GM12875 (cell line): ENCODE measurements around the gene ATP6V1F.

Source experiments
- H3K4me3 ChIP-seq: one replicate; pipeline ENCODE4 v1.5.1; 2011; ENCODE audit warnings: low read depth, low read length, control low read depth
- TF ChIP-seq, protein P1 (sequence below): IDR thresholded peaks from 2 replicates; pipeline ENCODE4 v1.5.1; 2011; ENCODE audit warnings: low read depth, mild to moderate bottlenecking, control low read depth, inconsistent platforms, low read length, moderate library complexity, borderline replicate concordance; ENCODE audit not compliant: insufficient read depth

ATP6V1F gene

DNA sequence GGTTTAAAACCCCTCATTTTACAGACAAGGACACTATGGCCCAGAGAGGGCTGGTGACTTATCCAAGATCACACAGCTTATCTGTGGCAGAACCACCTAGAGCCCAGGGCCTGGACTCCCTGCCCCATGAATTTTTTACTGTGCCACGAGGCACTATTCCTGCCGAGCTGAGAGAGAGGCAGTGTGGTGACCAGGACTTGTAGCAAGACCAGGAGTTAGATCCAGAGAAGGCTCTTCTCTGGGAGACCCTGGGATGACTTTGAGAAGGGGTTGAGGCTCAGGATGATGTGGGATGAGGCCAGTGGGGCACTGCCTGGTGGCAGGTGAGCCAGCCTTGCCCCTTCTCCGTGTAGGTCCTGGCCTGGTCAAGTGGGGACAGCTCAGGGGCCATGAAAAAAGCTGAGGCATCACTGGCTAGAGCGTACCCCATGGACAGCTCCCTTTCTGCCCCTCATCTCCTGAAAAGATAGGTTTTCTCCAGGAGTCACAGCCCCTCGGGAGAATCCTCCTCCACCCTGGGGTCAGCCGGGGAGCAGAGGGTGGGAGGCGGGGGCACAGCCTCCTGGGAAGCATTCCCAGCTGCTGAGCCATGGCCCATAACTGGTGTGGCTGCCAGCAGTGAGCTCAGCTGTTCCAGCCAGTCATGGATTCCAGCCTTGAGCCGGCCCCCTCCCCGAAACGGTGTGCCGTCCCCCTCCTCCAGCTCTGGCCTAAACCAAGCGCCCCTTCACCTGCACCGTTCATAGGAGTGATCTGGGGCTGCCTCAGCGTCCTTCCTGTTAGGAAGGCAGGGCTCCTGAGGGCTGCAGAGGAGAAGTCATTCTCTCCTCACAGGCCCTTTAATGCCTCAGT lies 26.6 kb upstream of the ATP6V1F start:
- H3K4me3 ChIP-seq, result no peak overlapping the region
- TF ChIP-seq, protein P1, sequence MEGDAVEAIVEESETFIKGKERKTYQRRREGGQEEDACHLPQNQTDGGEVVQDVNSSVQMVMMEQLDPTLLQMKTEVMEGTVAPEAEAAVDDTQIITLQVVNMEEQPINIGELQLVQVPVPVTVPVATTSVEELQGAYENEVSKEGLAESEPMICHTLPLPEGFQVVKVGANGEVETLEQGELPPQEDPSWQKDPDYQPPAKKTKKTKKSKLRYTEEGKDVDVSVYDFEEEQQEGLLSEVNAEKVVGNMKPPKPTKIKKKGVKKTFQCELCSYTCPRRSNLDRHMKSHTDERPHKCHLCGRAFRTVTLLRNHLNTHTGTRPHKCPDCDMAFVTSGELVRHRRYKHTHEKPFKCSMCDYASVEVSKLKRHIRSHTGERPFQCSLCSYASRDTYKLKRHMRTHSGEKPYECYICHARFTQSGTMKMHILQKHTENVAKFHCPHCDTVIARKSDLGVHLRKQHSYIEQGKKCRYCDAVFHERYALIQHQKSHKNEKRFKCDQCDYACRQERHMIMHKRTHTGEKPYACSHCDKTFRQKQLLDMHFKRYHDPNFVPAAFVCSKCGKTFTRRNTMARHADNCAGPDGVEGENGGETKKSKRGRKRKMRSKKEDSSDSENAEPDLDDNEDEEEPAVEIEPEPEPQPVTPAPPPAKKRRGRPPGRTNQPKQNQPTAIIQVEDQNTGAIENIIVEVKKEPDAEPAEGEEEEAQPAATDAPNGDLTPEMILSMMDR, result no peak

DNA sequence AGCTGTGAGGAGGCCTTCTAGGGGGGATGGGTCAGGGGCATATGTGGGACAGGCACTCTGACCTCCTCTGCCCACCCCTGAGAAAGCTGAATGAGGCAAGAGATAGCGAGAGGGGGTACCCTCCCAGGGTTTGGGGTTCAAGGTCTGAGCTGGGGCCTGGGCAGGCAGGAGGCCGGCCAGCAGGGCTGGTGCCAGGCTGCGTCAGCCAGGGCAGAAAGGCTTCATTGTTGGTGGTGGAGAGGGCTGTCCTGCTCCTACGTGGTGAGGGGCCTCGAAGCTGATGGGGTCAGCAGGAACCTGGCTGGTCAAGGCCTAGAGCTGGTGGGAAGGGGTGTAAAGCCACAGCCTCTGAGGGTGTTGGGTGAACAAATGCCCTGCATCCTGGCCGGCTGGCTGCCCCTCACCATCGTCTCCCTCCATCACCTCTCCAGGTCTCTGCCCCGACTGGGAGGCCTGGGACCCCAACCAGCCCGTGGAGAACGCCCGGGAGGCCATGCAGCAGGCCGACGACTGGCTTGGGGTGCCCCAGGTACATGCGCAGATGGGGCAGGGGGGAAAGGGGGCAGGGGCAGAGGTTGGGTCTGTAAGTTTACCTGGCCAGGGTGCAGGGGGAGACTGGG lies 25.8 kb upstream of the ATP6V1F start:
- TF ChIP-seq, protein P1, result no peak
- no peak overlapping the region for H3K4me3 ChIP-seq

DNA sequence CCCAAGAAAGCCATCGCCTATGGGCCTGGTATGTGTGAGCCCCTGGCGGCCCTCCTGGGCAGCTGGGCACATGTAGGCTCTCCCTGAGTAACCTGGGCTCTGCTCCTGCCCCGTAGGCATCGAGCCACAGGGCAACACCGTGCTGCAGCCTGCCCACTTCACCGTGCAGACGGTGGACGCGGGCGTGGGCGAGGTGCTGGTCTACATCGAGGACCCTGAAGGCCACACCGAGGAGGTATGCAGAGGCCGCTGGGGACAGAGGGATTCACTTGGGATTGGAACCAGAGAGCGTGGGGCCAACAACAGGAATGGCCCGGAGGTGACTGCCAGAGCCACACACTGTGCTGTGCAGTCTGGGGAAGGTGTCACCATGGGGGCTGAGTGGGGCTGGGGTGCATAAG lies 25.1 kb upstream of the ATP6V1F start:
- H3K4me3 ChIP-seq, result no peak overlapping the region
- TF ChIP-seq, protein P1, result no peak

DNA sequence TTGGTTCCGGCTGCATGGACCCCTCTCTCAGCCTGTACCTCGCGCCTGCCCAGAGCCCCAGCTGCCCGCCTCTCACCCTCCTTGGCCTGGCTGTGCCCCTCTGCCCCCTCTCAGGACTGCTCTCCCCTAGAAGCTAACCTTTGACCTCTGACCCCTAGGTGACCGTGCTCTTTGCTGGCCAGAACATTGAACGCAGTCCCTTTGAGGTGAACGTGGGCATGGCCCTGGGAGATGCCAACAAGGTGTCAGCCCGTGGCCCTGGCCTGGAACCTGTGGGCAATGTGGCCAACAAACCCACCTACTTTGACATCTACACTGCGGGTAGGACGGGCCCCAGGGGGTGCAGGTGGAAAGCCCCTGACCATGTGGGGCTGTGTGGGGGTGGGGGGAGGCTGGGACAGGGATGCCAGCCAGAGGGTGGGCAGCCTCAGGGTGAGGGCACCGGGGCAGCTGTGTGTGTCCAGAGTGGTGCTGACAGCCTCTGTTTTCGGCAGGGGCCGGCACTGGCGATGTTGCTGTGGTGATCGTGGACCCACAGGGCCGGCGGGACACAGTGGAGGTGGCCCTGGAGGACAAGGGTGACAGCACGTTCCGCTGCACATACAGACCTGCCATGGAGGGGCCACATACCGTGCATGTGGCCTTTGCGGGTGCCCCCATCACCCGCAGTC lies 24.4 kb upstream of the ATP6V1F start:
- no peak overlapping the region for H3K4me3 ChIP-seq
- TF ChIP-seq, protein P1, result no peak

DNA sequence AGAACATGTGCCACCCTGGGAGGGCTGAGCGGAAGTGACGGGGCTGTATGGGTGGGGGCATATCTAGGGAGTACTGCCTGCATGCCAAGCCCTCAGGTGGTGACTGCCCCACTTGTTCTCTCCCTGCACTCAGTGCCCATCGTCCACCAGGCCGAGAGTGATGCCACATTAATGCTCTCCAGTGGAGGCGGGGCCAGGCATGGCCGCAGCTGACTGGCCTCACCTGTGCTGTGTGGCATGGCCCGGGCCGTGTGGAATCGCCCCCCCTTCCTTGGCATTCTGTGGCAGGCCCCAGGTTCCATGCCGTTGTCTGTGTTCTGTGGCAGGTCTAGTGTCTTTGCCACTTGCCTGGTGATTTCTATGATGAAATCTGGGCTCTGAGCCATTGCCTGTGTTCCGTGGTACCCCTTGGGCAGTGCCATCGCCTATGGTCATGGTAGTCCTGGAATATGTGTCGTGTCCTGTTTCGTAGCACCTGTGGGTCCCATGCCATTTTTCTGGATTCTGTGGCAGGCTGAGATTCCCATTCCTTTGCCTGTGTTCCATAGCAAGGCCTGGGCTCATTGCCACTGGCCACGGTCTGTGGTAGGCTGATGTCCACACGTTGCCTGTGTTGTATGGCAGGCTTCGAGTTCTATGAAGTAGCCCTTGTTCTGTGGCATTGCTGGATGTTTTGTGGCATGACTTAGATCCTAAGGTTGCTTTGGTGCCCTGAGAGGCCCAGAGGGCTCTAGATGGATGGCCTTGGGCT lies 23.5 kb upstream of the ATP6V1F start:
- no peak overlapping the region for H3K4me3 ChIP-seq
- TF ChIP-seq, protein P1, result no peak

DNA sequence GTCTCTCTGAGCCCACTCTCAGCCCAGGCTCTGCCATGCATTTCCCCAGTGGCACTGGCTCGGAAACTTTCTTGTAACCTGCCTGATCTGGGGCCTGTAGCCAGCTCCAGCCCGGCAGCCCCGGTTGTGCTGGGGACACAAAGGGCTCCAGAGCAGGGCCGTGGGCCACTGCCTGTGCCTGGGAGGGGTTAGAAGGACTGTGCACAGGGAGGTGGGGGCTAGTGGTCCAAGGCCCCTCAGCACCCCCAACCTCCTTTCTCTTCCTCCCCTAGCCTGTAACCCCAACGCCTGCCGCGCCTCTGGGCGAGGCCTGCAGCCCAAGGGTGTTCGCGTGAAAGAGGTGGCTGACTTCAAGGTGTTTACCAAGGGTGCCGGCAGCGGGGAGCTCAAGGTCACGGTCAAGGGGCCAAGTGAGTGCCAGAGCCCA lies 22.9 kb upstream of the ATP6V1F start:
- TF ChIP-seq, protein P1, result no peak

More for the DNA sequence above, 22.9 kb upstream of the ATP6V1F start:
- no peak overlapping the region for H3K4me3 ChIP-seq
